Rectal smooth muscle tissue (tissue), 1 donor: ENCODE measurements around the gene SAP30BP.

Experiments
- H3K27ac ChIP-seq: one replicate; pipeline ENCODE4 v1.7.0; 2013; ENCODE audit warnings: low read depth, low read length, inconsistent platforms
- H3K27me3 ChIP-seq: one replicate; pipeline ENCODE4 v1.7.0; 2013; ENCODE audit warnings: low read length; ENCODE audit not compliant: control insufficient read depth, insufficient read depth
- H3K36me3 ChIP-seq: one replicate; pipeline ENCODE4 v1.7.0; 2013; ENCODE audit warnings: low read length; ENCODE audit not compliant: control insufficient read depth, insufficient read depth
- H3K4me1 ChIP-seq: one replicate; pipeline ENCODE4 v1.7.0; 2013; ENCODE audit warnings: low read length; ENCODE audit not compliant: control insufficient read depth, insufficient read depth
- H3K4me3 ChIP-seq: one replicate; pipeline ENCODE4 v1.7.0; 2013; ENCODE audit warnings: low read length
- H3K9ac ChIP-seq: one replicate; pipeline ENCODE4 v1.7.0; 2013; ENCODE audit warnings: low read length

The SAP30BP gene

DNA sequence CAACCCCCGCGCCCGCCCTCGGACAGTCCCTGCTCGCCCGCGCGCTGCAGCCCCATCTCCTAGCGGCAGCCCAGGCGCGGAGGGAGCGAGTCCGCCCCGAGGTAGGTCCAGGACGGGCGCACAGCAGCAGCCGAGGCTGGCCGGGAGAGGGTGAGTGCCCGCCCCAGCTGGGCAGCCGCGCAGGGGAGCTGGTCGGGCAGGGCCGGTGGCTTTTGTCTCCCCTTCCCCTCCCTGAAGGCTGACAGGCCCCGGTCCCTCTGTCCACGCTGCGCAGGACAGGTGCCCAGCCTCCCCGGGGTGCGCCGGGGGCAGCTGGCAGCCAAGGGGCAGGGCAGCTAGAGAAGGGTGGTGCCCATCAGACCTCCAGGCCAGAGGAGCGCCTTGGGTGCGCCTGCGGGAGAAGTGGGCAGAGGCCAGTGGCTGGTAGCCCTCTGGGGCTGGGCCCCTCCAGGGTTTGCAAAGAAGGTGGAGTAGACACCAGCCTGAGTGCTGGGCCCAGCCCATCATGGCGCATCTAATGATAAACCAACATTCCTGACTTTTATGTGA, 54.4 kb downstream of the SAP30BP start:
- Histone ChIP-seq H3K4me1 (no peaks in the 10 kb centered on the region), H3K4me3 (peak overlapping the region; percentile 63), H3K36me3 (peaks cover 5% of the 10 kb centered on the region), H3K27ac (peak overlapping the region; percentile 28), H3K9ac (peak overlapping the region; percentile 42), H3K27me3 (peaks cover 16% of the 10 kb centered on the region)

DNA sequence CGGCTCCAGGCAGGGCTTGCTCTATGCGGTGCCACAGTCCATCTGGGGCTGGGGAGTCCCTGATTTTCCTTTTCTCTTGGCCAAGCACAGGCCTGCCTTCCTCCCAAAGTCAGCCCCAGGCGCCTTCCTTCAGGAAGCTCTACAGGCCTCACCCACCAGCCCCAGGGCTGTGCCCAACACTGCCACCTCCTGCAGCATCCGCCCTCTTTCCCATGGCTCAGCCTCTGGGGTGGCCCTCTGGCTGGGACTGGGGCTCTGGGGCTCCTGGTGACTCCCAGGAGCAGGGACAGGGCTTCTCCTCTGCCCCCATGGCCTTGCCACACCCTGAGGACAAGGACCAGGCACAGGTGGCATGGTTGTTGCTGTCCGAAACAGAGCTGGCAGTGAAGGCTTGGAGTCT, 54.9 kb downstream of the SAP30BP start:
- peaks cover 5% of the 10 kb centered on the region for H3K36me3 ChIP-seq
- peaks cover 16% of the 10 kb centered on the region for H3K27me3 ChIP-seq
- H3K9ac ChIP-seq, result peak overlapping the region; percentile 69
- peak overlapping the region; percentile 63 for H3K4me3 ChIP-seq
- H3K27ac ChIP-seq, result peak overlapping the region; percentile 42
- H3K4me1 ChIP-seq, result no peaks in the 10 kb centered on the region

DNA sequence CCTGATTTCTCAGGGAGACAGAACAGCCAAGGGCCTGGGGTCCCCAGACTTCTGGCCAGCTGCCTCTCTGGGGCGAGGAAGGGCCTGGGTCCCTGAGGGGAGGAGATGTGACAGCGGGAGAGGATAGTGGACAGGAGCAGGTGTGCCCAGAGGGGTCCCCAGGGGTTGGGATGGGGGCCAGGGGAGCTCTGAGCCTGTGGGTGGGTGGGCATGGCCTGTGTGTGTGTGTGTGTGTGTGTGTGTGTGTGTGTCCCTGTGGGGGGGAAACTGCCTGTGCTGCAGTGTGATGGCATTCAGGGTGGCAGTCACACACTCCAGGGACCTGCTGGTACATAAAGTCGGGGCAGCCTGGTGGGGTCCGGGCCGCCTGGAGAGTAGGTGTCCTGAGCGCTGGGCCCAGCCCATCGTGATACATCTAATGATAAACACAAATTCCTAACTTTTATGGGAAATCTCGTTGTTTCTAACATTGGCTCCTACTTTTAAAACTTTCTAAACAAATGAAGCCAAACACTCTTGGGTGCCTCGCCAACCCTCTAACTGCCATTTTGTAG, 55.5 kb downstream of the SAP30BP start:
- H3K27ac ChIP-seq, result peak overlapping the region; percentile 42
- H3K36me3 ChIP-seq, result peaks cover 5% of the 10 kb centered on the region
- peaks cover 16% of the 10 kb centered on the region for H3K27me3 ChIP-seq
- no peaks in the 10 kb centered on the region for H3K4me1 ChIP-seq
- H3K9ac ChIP-seq, result peak overlapping the region; percentile 69
- peak overlapping the region; percentile 63 for H3K4me3 ChIP-seq

GRCh38 chr17:75723171-75723930, 56.2 kb downstream of the SAP30BP start:
- Histone ChIP-seq H3K4me3 (peak overlapping the region; percentile 63), H3K27ac (peak overlapping the region; percentile 12), H3K36me3 (peaks cover 10% of the 10 kb centered on the region), H3K27me3 (peaks cover 16% of the 10 kb centered on the region), H3K9ac (no peak overlapping the region), H3K4me1 (no peaks in the 10 kb centered on the region)

- Histone ChIP-seq H3K4me1 (no peaks in the 10 kb centered on the region), H3K27me3 (peaks cover 16% of the 10 kb centered on the region), H3K27ac (no peak overlapping the region), H3K4me3 (no peak overlapping the region), H3K9ac (no peak overlapping the region), H3K36me3 (peaks cover 10% of the 10 kb centered on the region)
Measured at GRCh38 chr17:75724016-75725003, 57.2 kb downstream of the SAP30BP start.

GRCh38 chr17:75725504-75725903, 58.4 kb downstream of the SAP30BP start:
- H3K27ac ChIP-seq, result no peak overlapping the region
- H3K36me3 ChIP-seq, result peaks cover 10% of the 10 kb centered on the region
- no peaks in the 10 kb centered on the region for H3K4me1 ChIP-seq
- H3K27me3 ChIP-seq, result peaks cover 12% of the 10 kb centered on the region
- H3K4me3 ChIP-seq, result no peak overlapping the region
- no peak overlapping the region for H3K9ac ChIP-seq

DNA sequence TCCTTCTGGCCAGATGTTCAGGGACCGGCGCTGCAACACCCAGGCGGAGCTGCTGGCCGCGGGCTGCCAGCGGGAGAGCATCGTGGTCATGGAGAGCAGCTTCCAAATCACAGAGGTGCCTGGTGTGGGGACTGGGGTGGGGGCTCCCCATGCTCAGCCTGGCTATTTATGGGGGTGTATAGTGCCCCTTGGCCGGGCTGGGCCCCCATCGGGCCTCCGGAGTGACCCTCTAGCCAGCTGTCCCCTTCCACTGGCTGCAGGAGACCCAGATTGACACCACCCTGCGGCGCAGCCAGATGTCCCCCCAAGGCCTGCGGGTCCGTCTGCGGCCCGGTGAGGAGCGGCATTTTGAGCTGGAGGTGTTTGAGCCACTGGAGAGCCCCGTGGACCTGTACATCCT, 60.3 kb downstream of the SAP30BP start:
- Histone ChIP-seq H3K4me3 (no peak overlapping the region), H3K27me3 (peaks cover 7% of the 10 kb centered on the region), H3K9ac (no peak overlapping the region), H3K27ac (no peak overlapping the region), H3K4me1 (no peaks in the 10 kb centered on the region), H3K36me3 (peaks cover 10% of the 10 kb centered on the region)

DNA sequence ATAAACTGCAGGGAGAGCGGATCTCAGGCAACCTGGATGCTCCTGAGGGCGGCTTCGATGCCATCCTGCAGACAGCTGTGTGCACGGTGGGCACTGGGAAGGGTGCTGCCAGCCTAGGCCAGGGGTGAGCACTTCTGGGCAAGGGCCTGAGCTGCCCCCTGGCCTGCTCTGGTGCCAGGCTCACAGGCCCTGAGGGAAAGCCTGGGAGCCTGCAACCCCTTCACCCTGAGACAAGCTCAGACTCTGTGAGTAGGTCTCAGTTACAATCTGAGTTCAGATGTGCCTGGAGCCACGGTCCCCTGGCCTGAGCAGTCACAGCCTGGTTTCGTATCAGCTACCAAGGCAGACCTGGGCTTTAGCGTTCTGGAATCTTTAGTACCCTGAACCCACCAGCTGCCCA, 62.2 kb downstream of the SAP30BP start:
- Histone ChIP-seq H3K9ac (no peak overlapping the region), H3K27ac (no peak overlapping the region), H3K4me3 (no peak overlapping the region), H3K27me3 (no peaks in the 10 kb centered on the region), H3K4me1 (no peaks in the 10 kb centered on the region), H3K36me3 (peaks cover 11% of the 10 kb centered on the region)

DNA sequence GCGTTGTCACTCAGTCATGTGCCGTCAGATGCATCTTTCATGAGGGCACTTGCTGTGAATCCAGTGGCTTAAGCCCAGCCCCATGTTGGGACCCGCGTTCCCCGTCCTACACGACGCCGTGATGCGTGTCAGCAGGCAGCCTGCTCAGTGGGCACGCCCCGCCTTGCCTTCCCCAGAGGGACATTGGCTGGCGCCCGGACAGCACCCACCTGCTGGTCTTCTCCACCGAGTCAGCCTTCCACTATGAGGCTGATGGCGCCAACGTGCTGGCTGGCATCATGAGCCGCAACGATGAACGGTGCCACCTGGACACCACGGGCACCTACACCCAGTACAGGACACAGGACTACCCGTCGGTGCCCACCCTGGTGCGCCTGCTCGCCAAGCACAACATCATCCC, 62.9 kb downstream of the SAP30BP start:
- no peaks in the 10 kb centered on the region for H3K4me1 ChIP-seq
- H3K27me3 ChIP-seq, result no peaks in the 10 kb centered on the region
- H3K27ac ChIP-seq, result no peak overlapping the region
- H3K9ac ChIP-seq, result no peak overlapping the region
- no peak overlapping the region for H3K4me3 ChIP-seq
- peaks cover 11% of the 10 kb centered on the region for H3K36me3 ChIP-seq

- Histone ChIP-seq H3K4me3 (no peak overlapping the region), H3K36me3 (peaks cover 12% of the 10 kb centered on the region), H3K4me1 (no peaks in the 10 kb centered on the region), H3K27ac (no peak overlapping the region), H3K9ac (no peak overlapping the region), H3K27me3 (no peaks in the 10 kb centered on the region)
Measured at GRCh38 chr17:75731086-75731715, 64.1 kb downstream of the SAP30BP start.

- H3K36me3 ChIP-seq, result peaks cover 14% of the 10 kb centered on the region
Measured at GRCh38 chr17:75731716-75732498, 64.8 kb downstream of the SAP30BP start.

More at GRCh38 chr17:75731716-75732498, 64.8 kb downstream of the SAP30BP start:
- H3K4me3 ChIP-seq, result no peak overlapping the region
- no peak overlapping the region for H3K9ac ChIP-seq
- no peaks in the 10 kb centered on the region for H3K27me3 ChIP-seq
- no peak overlapping the region for H3K27ac ChIP-seq
- no peaks in the 10 kb centered on the region for H3K4me1 ChIP-seq
